H9 (cell line): Measurements from ENCODE around the gene BMPR1A. TPM values are rescaled to one million over a fixed set of nuclear protein-coding genes. Genes with fewer than 3 reads are reported as not detected.

Experiments used
- DNase-seq: peaks from one replicate; pipeline ENCODE4 v3.0.0-alpha.2; 2017
- H2AFZ ChIP-seq: one replicate; pipeline ENCODE4 v1.6.1; 2013; ENCODE audit warnings: mild to moderate bottlenecking, low read length, control low read depth, moderate library complexity
- H2AK5ac ChIP-seq: 2 replicates; pipeline ENCODE4 v1.6.1; 2013; ENCODE audit warnings: low read length, control low read depth, mixed read lengths; ENCODE audit not compliant: insufficient read length
- H2BK120ac ChIP-seq: one replicate; pipeline ENCODE4 v1.6.1; 2013; ENCODE audit warnings: low read depth, mild to moderate bottlenecking, low read length, control low read depth, inconsistent platforms; ENCODE audit not compliant: poor library complexity, severe bottlenecking
- H2BK12ac ChIP-seq: 2 replicates; pipeline ENCODE4 v1.6.1; 2013; ENCODE audit warnings: low read length, control low read depth, mixed read lengths, low read depth; ENCODE audit not compliant: insufficient read length
- H2BK15ac ChIP-seq: 2 replicates; pipeline ENCODE4 v1.6.1; 2013; ENCODE audit warnings: low read depth, low read length, control low read depth
- H2BK20ac ChIP-seq: one replicate; pipeline ENCODE4 v1.6.1; 2013; ENCODE audit warnings: low read depth, mild to moderate bottlenecking, low read length, control low read depth, inconsistent platforms; ENCODE audit not compliant: poor library complexity, severe bottlenecking
- H2BK5ac ChIP-seq: 2 replicates; pipeline ENCODE4 v1.6.1; 2013; ENCODE audit warnings: low read length, control low read depth, mixed read lengths; ENCODE audit not compliant: insufficient read length
- H3K14ac ChIP-seq: 2 replicates; pipeline ENCODE4 v1.6.1; 2013; ENCODE audit warnings: low read length, control low read depth; ENCODE audit not compliant: insufficient read depth
- H3K18ac ChIP-seq: 2 replicates; pipeline ENCODE4 v1.6.1; 2013; ENCODE audit warnings: low read depth, mild to moderate bottlenecking, mixed read lengths, low read length, control low read depth; ENCODE audit not compliant: insufficient read length
- H3K23ac ChIP-seq: 2 replicates; pipeline ENCODE4 v1.6.1; 2013; ENCODE audit warnings: low read length, control low read depth, mixed read lengths, low read depth; ENCODE audit not compliant: insufficient read length
- H3K23me2 ChIP-seq: 2 replicates; pipeline ENCODE4 v1.6.1; 2013; ENCODE audit warnings: low read depth, mild to moderate bottlenecking, mixed read lengths, low read length, control low read depth; ENCODE audit not compliant: insufficient read length, poor library complexity, severe bottlenecking
- H3K27ac ChIP-seq: 2 replicates; pipeline ENCODE4 v1.5.1; 2013; ENCODE audit warnings: low read length, control low read depth, mixed read lengths, low read depth; ENCODE audit not compliant: insufficient read length
- H3K27me3 ChIP-seq: 2 replicates; pipeline ENCODE4 v1.6.1; 2013; ENCODE audit warnings: low read length, control low read depth, inconsistent platforms; ENCODE audit not compliant: insufficient read depth
- H3K4ac ChIP-seq: 2 replicates; pipeline ENCODE4 v1.6.1; 2013; ENCODE audit warnings: low read depth, mild to moderate bottlenecking, control low read depth, inconsistent platforms, low read length, moderate library complexity
- H3K4me1 ChIP-seq: 2 replicates; pipeline ENCODE4 v1.6.1; 2013; ENCODE audit warnings: low read length, control low read depth, inconsistent platforms; ENCODE audit not compliant: insufficient read depth
- H3K4me2 ChIP-seq: 2 replicates; pipeline ENCODE4 v1.6.1; 2013; ENCODE audit warnings: low read length, control low read depth, mixed read lengths; ENCODE audit not compliant: insufficient read length, insufficient read depth
- H3K56ac ChIP-seq: 2 replicates; pipeline ENCODE4 v1.6.1; 2013; ENCODE audit warnings: low read depth, mild to moderate bottlenecking, mixed read lengths, low read length, control low read depth; ENCODE audit not compliant: insufficient read length
- H3K79me1 ChIP-seq: 2 replicates; pipeline ENCODE4 v1.6.1; 2013; ENCODE audit warnings: low read depth, mild to moderate bottlenecking, moderate library complexity, low read length, control low read depth, inconsistent platforms; ENCODE audit not compliant: insufficient read depth, poor library complexity, severe bottlenecking
- H3K79me2 ChIP-seq: 2 replicates; pipeline ENCODE4 v1.6.1; 2013; ENCODE audit warnings: low read length, control low read depth, inconsistent platforms; ENCODE audit not compliant: insufficient read depth
- H3K9ac ChIP-seq: 2 replicates; pipeline ENCODE4 v1.6.1; 2013; ENCODE audit warnings: low read length, control low read depth, mixed read lengths; ENCODE audit not compliant: insufficient read length; ENCODE audit errors: extremely low read depth
- H3K9me3 ChIP-seq: one replicate; pipeline ENCODE4 v1.6.1; 2013; ENCODE audit warnings: low read depth, low read length, inconsistent platforms; ENCODE audit not compliant: control insufficient read depth
- H3T11ph ChIP-seq: one replicate; pipeline ENCODE4 v1.6.1; 2013; ENCODE audit warnings: mild to moderate bottlenecking, low read length, control low read depth, inconsistent platforms
- H4K20me1 ChIP-seq: one replicate; pipeline ENCODE4 v1.6.1; 2013; ENCODE audit not compliant: control insufficient read depth, insufficient read length, insufficient read depth
- H4K5ac ChIP-seq: 2 replicates; pipeline ENCODE4 v1.6.1; 2013; ENCODE audit warnings: low read depth, mild to moderate bottlenecking, mixed read lengths, low read length, control low read depth; ENCODE audit not compliant: insufficient read length
- H4K8ac ChIP-seq: replicated peaks from 2 replicates; pipeline ENCODE4 v1.6.1; 2013; ENCODE audit warnings: low read length, control low read depth, mixed read lengths, low read depth; ENCODE audit not compliant: insufficient read length
- H4K91ac ChIP-seq: 2 replicates; pipeline ENCODE4 v1.6.1; 2013; ENCODE audit warnings: low read depth, mild to moderate bottlenecking, moderate library complexity, mixed read lengths, low read length, control low read depth; ENCODE audit not compliant: insufficient read length
- H3K27ac Mint-ChIP-seq, 3 experiments: 2 replicates in 2 of 3; 3 replicates in 1 of 3; pipeline ENCODE4 v1.8.0; 2020 to 2021; ENCODE audit warnings: mixed read lengths in 3 of 3, mild to moderate bottlenecking in 1 of 3, moderate library complexity in 1 of 3
- H3K27me3 Mint-ChIP-seq: 2 replicates; pipeline ENCODE4 v1.8.0; 2021; ENCODE audit warnings: low read depth, mild to moderate bottlenecking, moderate library complexity, mixed read lengths
- H3K36me3 Mint-ChIP-seq, 3 experiments: 2 replicates in 2 of 3; 3 replicates in 1 of 3; pipeline ENCODE4 v1.8.0; 2020 to 2021; ENCODE audit warnings: low read depth in 3 of 3, mixed read lengths in 3 of 3; ENCODE audit not compliant: insufficient read depth in 1 of 3
- H3K4me1 Mint-ChIP-seq, 2 experiments: 2 replicates each; pipeline ENCODE4 v1.8.0; 2020; ENCODE audit warnings: mixed read lengths in 2 of 2
- H3K4me3 Mint-ChIP-seq, 2 experiments: 2 replicates in 1 of 2; 3 replicates in 1 of 2; pipeline ENCODE4 v1.8.0; 2020 to 2021; ENCODE audit warnings: mild to moderate bottlenecking in 2 of 2, mixed read lengths in 2 of 2, moderate library complexity in 1 of 2
- H3K9me3 Mint-ChIP-seq, 2 experiments: 2 replicates in 1 of 2; 3 replicates in 1 of 2; pipeline ENCODE4 v1.8.0; 2020; ENCODE audit warnings: mild to moderate bottlenecking in 2 of 2, mixed read lengths in 2 of 2, moderate library complexity in 1 of 2
- CTCF ChIP-seq: fragments of 200-600 bp; sonication (generic); conservative IDR thresholded peaks from 3 replicates; pipeline ENCODE4 v1.8.0; 2021; ENCODE audit warnings: antibody characterized with exemption, mild to moderate bottlenecking
- WGBS: extraction: QIAGEN DNeasy Blood & Tissue Kit; methylation state at CpG from one replicate; pipeline ENCODE4 v1.1.7; 2013; ENCODE audit warnings: missing lambda C conversion rate, low lambda C conversion rate, mixed read lengths; ENCODE audit not compliant: insufficient read length; ENCODE audit errors: extremely low coverage; 5-methylcytosine and 5-hydroxymethylcytosine counted together
- total RNA-seq: library from RNA; stranded (reverse); gene quantifications from 2 replicates; pipeline ENCODE4 v1.2.1, GENCODE V29; 2021

BMPR1A gene
- total RNA-seq, 1 experiment from 2014 or later: 138 TPM

- Histone ChIP-seq H2BK120ac (no peak overlapping the region), H3K27me3 (no peaks in the 10 kb centered on the region), H3K23me2 (no peaks in the 10 kb centered on the region), H3K27ac (no peak overlapping the region), H3K56ac (no peak overlapping the region), H3K9ac (no peak overlapping the region), H4K8ac (no peak overlapping the region), H2BK20ac (no peak overlapping the region), H3K14ac (no peak overlapping the region), H3K18ac (no peak overlapping the region), H3K4me1 (no peaks in the 10 kb centered on the region), H3K4ac (no peak overlapping the region), H3K79me1 (no peaks in the 10 kb centered on the region), H4K5ac (no peak overlapping the region), H4K91ac (no peak overlapping the region), H2AFZ (no peak overlapping the region), H3K4me2 (no peak overlapping the region), H4K20me1 (no peaks in the 10 kb centered on the region), H3T11ph (no peak overlapping the region), H3K23ac (no peak overlapping the region), H2BK15ac (no peak overlapping the region), H3K9me3 (no peaks in the 10 kb centered on the region), H2BK12ac (no peak overlapping the region), H2BK5ac (no peak overlapping the region), H3K79me2 (no peaks in the 10 kb centered on the region), H2AK5ac (no peak overlapping the region)
- Mint-ChIP-seq H3K27me3 (peaks cover 2% of the 10 kb centered on the region), H3K9me3 (no peaks in the 10 kb centered on the region; a peak in 1 of 5 replicates), H3K36me3 (peaks cover 0 to 7% (median 5%) of the 10 kb centered on the region in 3 experiments; a peak in 3 of 7 replicates), H3K4me1 (peaks cover 3 to 4% of the 10 kb centered on the region in 2 experiments), H3K4me3 (no peak overlapping the region), H3K27ac (peak overlapping the region in 1 of 3 experiments; percentile 4; a peak in 2 of 7 replicates)
- no CpG with 5 or more reads among the region's 6 CpGs for WGBS
- no peak for TF ChIP-seq CTCF
- no peak for DNase-seq
Measured at GRCh38 chr10:86937502-86938154, 181.2 kb downstream of the BMPR1A start.
